Activated naive CD4-positive, alpha-beta T cell treated with anti-CD3 and anti-CD28 coated beads, Interleukin-2, amount 50 U/mL, for 24 hours (primary cell): Measurements from ENCODE around the gene TMEM33.

ENCODE experiments used
- H3K27ac Mint-ChIP-seq: one replicate; pipeline ENCODE4 v1.8.0; 2021; ENCODE audit warnings: mild to moderate bottlenecking, mixed read lengths
- H3K27me3 Mint-ChIP-seq: one replicate; pipeline ENCODE4 v1.8.0; 2021; ENCODE audit warnings: mixed read lengths
- H3K36me3 Mint-ChIP-seq: one replicate; pipeline ENCODE4 v1.8.0; 2021; ENCODE audit warnings: mixed read lengths
- H3K4me1 Mint-ChIP-seq: one replicate; pipeline ENCODE4 v1.8.0; 2021; ENCODE audit warnings: mixed read lengths
- H3K4me3 Mint-ChIP-seq: one replicate; pipeline ENCODE4 v1.8.0; 2021; ENCODE audit warnings: mild to moderate bottlenecking, mixed read lengths
- H3K9me3 Mint-ChIP-seq: one replicate; pipeline ENCODE4 v1.8.0; 2021; ENCODE audit warnings: mixed read lengths

Gene TMEM33

GRCh38 chr4:41975341-41975740, 40.1 kb downstream of the TMEM33 start:
- Mint-ChIP-seq H3K4me3 (no peak overlapping the region), H3K4me1 (no peaks in the 10 kb centered on the region), H3K36me3 (no peaks in the 10 kb centered on the region), H3K27me3 (peaks cover 3% of the 10 kb centered on the region), H3K9me3 (no peaks in the 10 kb centered on the region), H3K27ac (no peak overlapping the region)

- Mint-ChIP-seq H3K27me3 (peaks cover 3% of the 10 kb centered on the region), H3K27ac (no peak overlapping the region), H3K4me3 (no peak overlapping the region), H3K9me3 (no peaks in the 10 kb centered on the region), H3K4me1 (no peaks in the 10 kb centered on the region), H3K36me3 (no peaks in the 10 kb centered on the region)
These were observed 41.7 kb downstream of the TMEM33 start for GRCh38 chr4:41976775-41977516.

- Mint-ChIP-seq H3K27ac (no peak overlapping the region), H3K27me3 (peaks cover 3% of the 10 kb centered on the region), H3K36me3 (no peaks in the 10 kb centered on the region), H3K9me3 (no peaks in the 10 kb centered on the region), H3K4me3 (no peak overlapping the region), H3K4me1 (no peaks in the 10 kb centered on the region)
These were observed 42.5 kb downstream of the TMEM33 start for GRCh38 chr4:41977709-41978108.

- Mint-ChIP-seq H3K27ac (no peak within 1 kb of the TSS), H3K27me3 (peaks cover 2% of the 10 kb centered on the region), H3K4me1 (no peaks in the 10 kb centered on the region), H3K9me3 (no peaks in the 10 kb centered on the region), H3K4me3 (no peak within 1 kb of the TSS), H3K36me3 (no peaks in the 10 kb centered on the region)
These were observed 46.2 kb downstream of the TMEM33 start, which contains the start of gene DCAF4L1 for GRCh38 chr4:41981456-41981855. DCAF4L1 (plus strand) TSS chr4:41981756; CDS start chr4:41981793, 37 bp downstream.

GRCh38 chr4:41982716-41983115, 47.5 kb downstream of the TMEM33 start:
- H3K36me3 Mint-ChIP-seq, result no peaks in the 10 kb centered on the region
- peaks cover 2% of the 10 kb centered on the region for H3K27me3 Mint-ChIP-seq
- no peaks in the 10 kb centered on the region for H3K9me3 Mint-ChIP-seq
- H3K4me3 Mint-ChIP-seq, result no peak overlapping the region
- H3K4me1 Mint-ChIP-seq, result no peaks in the 10 kb centered on the region
- no peak overlapping the region for H3K27ac Mint-ChIP-seq

- peaks cover 9% of the 10 kb centered on the region for H3K4me1 Mint-ChIP-seq
- H3K27ac Mint-ChIP-seq, result no peak overlapping the region
- H3K36me3 Mint-ChIP-seq, result no peaks in the 10 kb centered on the region
- H3K9me3 Mint-ChIP-seq, result no peaks in the 10 kb centered on the region
- no peak overlapping the region for H3K4me3 Mint-ChIP-seq
- no peaks in the 10 kb centered on the region for H3K27me3 Mint-ChIP-seq
These were observed 49.9 kb downstream of the TMEM33 start for GRCh38 chr4:41985151-41985550.

- H3K4me3 Mint-ChIP-seq, result peak overlapping the region; percentile 99
- no peaks in the 10 kb centered on the region for H3K27me3 Mint-ChIP-seq
- no peaks in the 10 kb centered on the region for H3K9me3 Mint-ChIP-seq
- peaks cover 35% of the 10 kb centered on the region for H3K4me1 Mint-ChIP-seq
- peak overlapping the region; percentile 98 for H3K27ac Mint-ChIP-seq
- H3K36me3 Mint-ChIP-seq, result peaks cover 1% of the 10 kb centered on the region
These were observed 54.8 kb downstream of the TMEM33 start for GRCh38 chr4:41989994-41990364.

GRCh38 chr4:41990365-41991111, 55.3 kb downstream of the TMEM33 start, which contains the start of gene SLC30A9:
SLC30A9 (plus strand) TSS chr4:41990530; CDS start chr4:41990652, 122 bp downstream.
- H3K9me3 Mint-ChIP-seq, result no peaks in the 10 kb centered on the region

GRCh38 chr4:41991916-41992767, 56.9 kb downstream of the TMEM33 start:
- Mint-ChIP-seq H3K36me3 (peaks cover 1% of the 10 kb centered on the region), H3K27me3 (no peaks in the 10 kb centered on the region), H3K9me3 (no peaks in the 10 kb centered on the region), H3K4me1 (peaks cover 44% of the 10 kb centered on the region), H3K27ac (peak overlapping the region; percentile 41), H3K4me3 (peak overlapping the region; percentile 99)

More at GRCh38 chr4:41990365-41991111, 55.3 kb downstream of the TMEM33 start, which contains the start of gene SLC30A9:
- no peaks in the 10 kb centered on the region for H3K27me3 Mint-ChIP-seq
- peak within 1 kb of the TSS; percentile 99 for H3K4me3 Mint-ChIP-seq
- peaks cover 40% of the 10 kb centered on the region for H3K4me1 Mint-ChIP-seq
- peaks cover 1% of the 10 kb centered on the region for H3K36me3 Mint-ChIP-seq
- peak within 1 kb of the TSS; percentile 98 for H3K27ac Mint-ChIP-seq

- Mint-ChIP-seq H3K36me3 (peaks cover 5% of the 10 kb centered on the region), H3K4me1 (peaks cover 51% of the 10 kb centered on the region), H3K27me3 (no peaks in the 10 kb centered on the region), H3K4me3 (no peak overlapping the region), H3K27ac (no peak overlapping the region), H3K9me3 (no peaks in the 10 kb centered on the region)
These were observed 58.0 kb downstream of the TMEM33 start for GRCh38 chr4:41992967-41993857.

- H3K9me3 Mint-ChIP-seq, result no peaks in the 10 kb centered on the region
These were observed 59.3 kb downstream of the TMEM33 start for GRCh38 chr4:41994461-41994985.

GRCh38 chr4:41998019-41998418, 62.8 kb downstream of the TMEM33 start:
- H3K4me1 Mint-ChIP-seq, result peaks cover 57% of the 10 kb centered on the region
- H3K27me3 Mint-ChIP-seq, result no peaks in the 10 kb centered on the region
- peaks cover 11% of the 10 kb centered on the region for H3K36me3 Mint-ChIP-seq
- H3K4me3 Mint-ChIP-seq, result no peak overlapping the region
- no peaks in the 10 kb centered on the region for H3K9me3 Mint-ChIP-seq
- H3K27ac Mint-ChIP-seq, result no peak overlapping the region

More at GRCh38 chr4:41994461-41994985, 59.3 kb downstream of the TMEM33 start:
- peaks cover 5% of the 10 kb centered on the region for H3K36me3 Mint-ChIP-seq
- H3K4me1 Mint-ChIP-seq, result peaks cover 51% of the 10 kb centered on the region
- H3K27ac Mint-ChIP-seq, result no peak overlapping the region
- no peaks in the 10 kb centered on the region for H3K27me3 Mint-ChIP-seq
- H3K4me3 Mint-ChIP-seq, result no peak overlapping the region

GRCh38 chr4:41999321-41999720, 64.1 kb downstream of the TMEM33 start:
- Mint-ChIP-seq H3K4me3 (no peak overlapping the region), H3K4me1 (peaks cover 67% of the 10 kb centered on the region), H3K27ac (no peak overlapping the region)

GRCh38 chr4:42008011-42008786, 73.0 kb downstream of the TMEM33 start:
- Mint-ChIP-seq H3K27ac (no peak overlapping the region), H3K4me3 (no peak overlapping the region), H3K36me3 (peaks cover 42% of the 10 kb centered on the region), H3K9me3 (no peaks in the 10 kb centered on the region), H3K4me1 (peaks cover 65% of the 10 kb centered on the region), H3K27me3 (no peaks in the 10 kb centered on the region)

More at GRCh38 chr4:41999321-41999720, 64.1 kb downstream of the TMEM33 start:
- no peaks in the 10 kb centered on the region for H3K27me3 Mint-ChIP-seq
- H3K36me3 Mint-ChIP-seq, result peaks cover 22% of the 10 kb centered on the region
- H3K9me3 Mint-ChIP-seq, result no peaks in the 10 kb centered on the region
